SK-MEL-5 (cell line): ENCODE results near the gene ZDHHC20. TPM values are rescaled to one million over a fixed set of nuclear protein-coding genes. Genes with fewer than 3 reads are reported as not detected.

ENCODE experiments used
- small RNA-seq, 2 experiments: library from RNA; depleted of rRNA; stranded (forward); fragments of <200 nt; gene quantifications; one replicate each; pipeline ENCODE3, GENCODE V24; 2014
- total RNA-seq: library from RNA; depleted of rRNA; stranded (reverse); fragments of >200 nt; shearing (Covaris generic); gene quantifications from 2 replicates; pipeline ENCODE4 v1.2.3, GENCODE V29; 2014; rRNA removed

Gene ZDHHC20
- total RNA-seq, 1 experiment from 2014 or later = 121 TPM

Small RNAs within 50 kb of the gene (small RNA-seq; reads per million reads assigned to genes)
- gene RNA5SP25 = 0.02 to 18.8 reads per million in 2 experiments

Other genes starting within 250 kb of the ZDHHC20 start
- 65.3 and 66.9 TPM in 2 replicates for gene MICU2, start 144.9 kb upstream of the ZDHHC20 start, total RNA-seq
- 0.03 TPM in 1 of 2 replicates, not detected in the other for gene FGF9, start 211.8 kb upstream of the ZDHHC20 start, total RNA-seq